GM18499 (cell line): ENCODE data around the gene BRAP.
"Not testable (repeated sequence)": the region's sequence is repeated elsewhere in the genome, so short reads cannot be mapped to it uniquely, and the experiment has no call there.

Experiments
- ATAC-seq: cut with Tn5 transposase; IDR thresholded peaks from one replicate; pipeline ENCODE4 v1.9.1; 2021; ENCODE audit warnings: moderate number of reproducible peaks; ENCODE audit not compliant: insufficient read depth, unreplicated experiment

BRAP gene

GRCh38 chr12:111684485-111685198, 1.1 kb downstream of the BRAP start:
- not testable (repeated sequence) for ATAC-seq

DNA sequence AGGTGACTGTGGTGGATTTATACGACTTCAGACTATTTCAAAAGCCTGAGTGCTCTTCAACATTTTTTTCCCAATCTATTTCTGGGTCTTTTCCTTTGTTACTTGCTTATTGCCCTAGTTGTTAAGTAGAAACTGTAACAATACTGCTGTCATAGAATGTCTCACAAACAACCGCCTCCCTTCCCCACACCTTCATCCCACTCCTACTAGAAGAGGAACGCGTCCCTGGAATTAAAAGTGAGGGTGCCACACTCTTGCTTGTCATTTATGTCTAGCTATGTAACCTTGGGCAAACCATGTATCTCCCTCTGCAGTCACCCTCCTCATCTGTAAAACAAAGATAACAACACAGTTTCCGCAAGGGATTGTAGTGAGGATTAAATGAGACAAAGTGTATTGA, 8.6 kb downstream of the BRAP start:
- ATAC-seq = no peak

DNA sequence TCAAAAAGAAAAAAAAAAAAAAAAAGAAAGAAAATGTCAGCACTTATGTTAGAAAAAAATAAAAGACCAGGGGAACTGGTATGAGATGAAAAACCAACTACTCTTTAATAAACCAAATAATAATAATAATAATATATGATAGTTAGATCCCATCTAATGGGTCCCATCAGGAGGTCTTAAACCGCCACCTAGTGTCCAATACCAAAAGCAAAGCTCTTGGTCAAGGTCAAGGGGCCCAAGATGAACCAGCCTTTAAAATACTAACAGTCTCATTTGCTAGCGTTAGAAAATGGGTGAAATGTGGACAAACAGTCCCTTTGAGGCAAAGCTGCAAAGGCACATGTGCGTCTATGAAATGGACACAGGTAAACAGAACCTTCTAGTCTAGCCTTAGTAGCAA, 12.3 kb downstream of the BRAP start:
- no peak for ATAC-seq

- ATAC-seq = no peak
These were observed 12.9 kb downstream of the BRAP start for GRCh38 chr12:111672822-111673381.

- ATAC-seq = no peak
These were observed 20.5 kb downstream of the BRAP start for GRCh38 chr12:111664961-111665865.

- no peak for ATAC-seq
These were observed 21.3 kb downstream of the BRAP start for GRCh38 chr12:111664499-111664898.

DNA sequence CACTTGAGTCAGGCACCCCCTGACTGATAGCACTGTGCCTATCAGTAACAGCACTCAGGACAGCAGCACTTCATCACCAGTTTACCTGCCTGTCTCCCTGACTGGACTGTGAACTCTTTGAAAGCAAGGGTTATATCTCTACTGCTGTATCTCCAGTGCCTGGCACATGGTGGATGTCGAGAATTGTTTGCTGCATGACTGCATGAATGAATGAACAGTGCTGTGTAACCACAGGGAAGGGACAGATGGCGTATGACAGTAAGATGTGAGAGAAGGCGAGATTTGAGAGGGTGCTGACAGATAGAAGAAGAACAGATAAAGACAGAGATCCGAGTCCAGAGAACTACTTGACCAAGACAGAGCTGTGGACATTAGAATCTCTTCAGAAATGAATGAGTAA, 29.7 kb downstream of the BRAP start:
- no peak for ATAC-seq

- ATAC-seq = no peak
These were observed 30.4 kb downstream of the BRAP start for GRCh38 chr12:111655356-111655755.

GRCh38 chr12:111653596-111653995, 32.2 kb downstream of the BRAP start:
- no peak for ATAC-seq

DNA sequence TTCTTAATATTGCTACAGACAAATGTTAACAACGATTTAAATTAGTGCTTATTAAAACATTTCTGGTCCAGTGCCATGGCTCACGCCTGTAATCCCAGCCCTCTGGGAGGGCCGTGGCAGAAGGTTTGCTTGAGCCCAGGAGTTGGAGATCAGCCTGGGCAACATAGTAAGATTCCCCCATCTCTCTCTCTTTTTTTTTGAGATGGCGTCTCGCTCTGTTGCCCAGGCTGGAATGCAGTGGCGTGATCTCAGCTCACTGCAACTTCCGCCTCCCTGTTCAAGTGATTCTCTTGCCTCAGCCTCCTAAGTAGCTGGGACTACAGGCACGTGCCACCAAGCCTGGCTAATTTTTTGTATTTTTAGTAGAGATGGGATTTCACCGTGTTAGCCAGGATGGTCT, 33.2 kb downstream of the BRAP start:
- not testable (repeated sequence) for ATAC-seq

- ATAC-seq = no peak
These were observed 34.8 kb downstream of the BRAP start for GRCh38 chr12:111650912-111651311.

- no peak for ATAC-seq
These were observed 40.3 kb downstream of the BRAP start for GRCh38 chr12:111645433-111645832.

DNA sequence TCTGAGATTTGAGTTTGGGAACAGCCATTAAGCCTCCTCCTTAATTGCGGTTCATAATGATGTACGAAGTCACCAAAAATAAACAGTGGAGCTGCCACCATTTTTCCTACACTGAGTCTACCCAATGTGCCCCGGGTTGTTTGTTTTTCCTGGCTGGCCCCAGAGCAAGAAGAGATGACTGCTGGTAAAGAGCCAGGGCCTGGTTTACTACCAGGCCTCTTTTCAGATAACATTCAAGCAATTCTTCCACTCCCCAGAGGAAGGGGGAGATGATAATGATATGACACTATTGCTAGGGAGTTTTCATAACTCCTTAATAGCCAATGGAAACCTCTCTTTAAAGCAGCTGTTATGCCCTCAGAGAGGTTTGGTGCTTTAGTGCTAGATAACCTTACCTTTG, 42.3 kb downstream of the BRAP start:
- no peak for ATAC-seq

- no peak for ATAC-seq
These were observed 42.9 kb downstream of the BRAP start for GRCh38 chr12:111642681-111643426.

GRCh38 chr12:111640506-111640905, 45.2 kb downstream of the BRAP start:
- ATAC-seq = no peak

DNA sequence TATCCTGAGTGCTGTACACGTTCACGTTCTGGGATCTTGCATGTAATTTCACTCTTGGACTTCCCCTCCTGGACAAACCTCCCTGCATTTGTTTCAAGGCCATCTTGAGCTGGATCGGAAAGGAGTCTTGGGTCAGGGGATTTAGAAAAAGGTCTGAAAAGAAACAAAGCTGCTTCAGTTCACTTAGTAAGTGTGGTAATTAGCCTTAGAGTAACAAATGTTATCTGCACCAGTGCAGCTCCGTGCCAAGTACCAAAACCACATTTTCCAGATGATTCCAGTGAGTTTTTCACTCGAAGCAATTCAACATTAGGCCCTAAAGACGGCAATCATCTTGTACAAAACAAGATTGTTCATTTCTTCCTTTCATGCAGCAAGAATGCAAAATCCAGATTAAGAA, 47.2 kb downstream of the BRAP start:
- ATAC-seq = no peak

DNA sequence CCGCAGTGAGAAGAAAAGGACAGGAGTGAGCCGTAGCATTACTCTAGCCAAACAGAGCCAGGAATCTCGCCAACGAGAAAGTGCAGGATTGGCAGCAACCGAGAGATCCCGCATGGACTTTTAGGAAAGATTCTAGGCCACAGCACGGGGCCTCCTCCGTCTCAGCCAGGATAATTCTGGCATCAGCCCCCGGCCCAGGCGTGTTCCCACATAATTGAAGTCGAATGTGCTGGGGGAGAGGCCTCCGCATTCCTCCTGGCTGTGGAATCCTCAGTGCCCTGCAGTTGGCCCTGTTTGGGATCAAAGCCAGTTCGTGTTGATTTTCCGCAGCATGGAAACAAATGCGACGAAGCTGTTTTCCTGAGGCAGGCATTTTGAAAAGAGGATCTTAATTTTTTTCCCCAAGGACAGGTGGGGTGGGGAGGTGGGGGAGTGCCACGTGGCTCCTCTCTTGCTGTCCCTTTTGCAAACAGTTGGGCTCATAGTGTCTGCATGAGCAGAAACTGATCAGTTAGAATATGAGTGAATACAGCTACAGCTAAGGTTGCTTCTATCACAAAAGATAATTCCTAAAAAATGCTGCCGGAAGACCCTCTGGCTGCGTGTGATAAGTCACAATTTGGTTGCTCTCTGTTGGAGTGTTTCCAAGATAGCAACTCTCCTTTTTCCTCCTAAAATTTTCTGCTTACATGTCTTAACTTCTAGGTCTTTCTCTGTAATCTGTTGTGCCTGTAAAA, 49.4 kb downstream of the BRAP start:
- ATAC-seq = no peak

DNA sequence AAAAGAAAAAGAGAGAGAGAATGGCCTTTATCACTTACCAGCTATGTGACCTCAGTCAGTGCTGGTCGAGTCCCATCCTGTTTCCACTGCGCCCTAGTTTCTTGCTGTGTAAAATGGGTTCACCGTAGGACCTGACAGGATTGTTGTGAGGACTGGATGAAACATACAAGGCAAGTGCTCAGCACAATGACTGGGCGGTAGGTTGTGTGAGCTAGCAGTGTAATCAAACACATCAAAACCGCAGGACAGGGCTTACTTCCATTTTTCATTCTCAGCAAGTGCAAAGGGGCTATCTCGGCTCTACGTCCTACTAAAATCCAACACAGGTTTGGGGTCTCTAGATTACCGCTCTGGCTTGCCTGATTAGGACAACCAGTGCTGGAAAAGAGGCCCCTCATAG, 50.2 kb downstream of the BRAP start:
- ATAC-seq = no peak

DNA sequence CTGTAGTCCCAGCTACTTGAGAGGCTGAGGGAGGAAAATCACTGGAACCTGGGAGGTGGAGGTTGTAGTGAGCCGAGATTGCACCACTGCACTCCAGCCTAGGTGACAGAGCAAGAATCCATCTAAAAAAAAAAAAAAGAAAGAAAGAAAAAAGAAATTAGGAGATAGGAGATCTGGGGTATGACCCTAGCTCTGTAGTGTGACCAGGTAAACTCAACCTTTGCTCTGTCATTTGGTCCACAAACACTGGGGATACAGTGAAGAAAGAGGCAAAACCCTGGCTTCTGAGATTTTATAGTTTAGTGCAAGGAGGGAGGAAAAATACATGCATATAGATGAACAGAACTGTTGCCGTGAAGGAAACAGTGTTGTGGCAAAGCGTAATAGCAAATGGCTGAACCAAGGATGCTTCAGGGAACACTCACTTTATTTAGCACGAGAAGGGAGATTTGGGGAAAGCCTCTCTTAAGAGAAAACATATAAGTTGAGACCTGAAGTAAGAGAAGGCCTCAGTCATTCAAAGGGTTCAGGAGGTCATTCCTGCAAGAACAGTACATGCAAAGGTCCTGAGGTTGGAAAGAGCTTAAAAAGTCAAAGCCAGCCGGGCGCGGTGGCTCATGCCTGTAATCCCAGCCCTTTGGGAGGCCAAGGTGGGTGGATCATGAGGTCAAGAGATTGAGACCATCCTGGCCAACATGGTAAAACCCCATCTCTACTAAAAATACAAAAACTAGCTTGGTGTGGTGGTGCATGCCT, 57.1 kb downstream of the BRAP start:
- ATAC-seq = no peak
